Measurements from ENCODE around the gene ATP13A3.
A peak's percentile ranks its signal among the peaks of the same experiment; 100 is the strongest.

Gene ATP13A3

DNA sequence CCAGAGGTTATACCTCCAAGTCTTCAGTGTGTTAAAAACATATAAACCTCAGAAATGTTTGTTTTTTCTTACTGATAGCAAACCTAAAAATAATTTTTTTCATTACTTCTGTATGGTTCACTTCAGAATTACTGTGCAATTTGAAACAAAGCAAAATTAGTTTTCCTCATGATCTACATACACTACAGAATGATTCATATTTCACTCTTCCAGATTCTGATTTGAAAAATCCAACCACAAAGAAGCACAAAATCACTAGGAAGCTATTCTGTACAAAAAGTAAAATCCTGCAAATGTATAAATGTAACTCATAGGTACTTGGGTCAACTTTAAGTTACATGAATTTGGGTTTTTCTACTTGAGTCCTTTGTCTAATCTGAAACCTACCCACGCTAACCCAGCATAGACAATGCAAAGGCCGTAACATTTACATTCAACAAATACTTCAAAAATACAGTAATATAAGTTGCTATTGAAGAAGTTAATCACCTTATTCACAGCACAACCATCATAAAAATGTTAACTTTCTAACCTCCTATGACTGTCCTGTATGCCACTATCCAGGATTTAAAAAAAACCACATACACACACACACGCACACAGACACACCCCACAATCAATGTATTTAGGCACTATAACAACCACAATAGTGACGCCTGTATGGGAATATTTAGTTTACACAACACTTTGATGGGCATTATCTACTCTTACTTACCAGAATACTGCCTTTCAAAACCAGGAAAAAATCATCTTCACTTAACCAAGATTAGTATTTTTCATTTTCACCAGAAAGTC is 11.5 kb downstream of the ATP13A3 start:
- DNase-seq, result no peak

DNA sequence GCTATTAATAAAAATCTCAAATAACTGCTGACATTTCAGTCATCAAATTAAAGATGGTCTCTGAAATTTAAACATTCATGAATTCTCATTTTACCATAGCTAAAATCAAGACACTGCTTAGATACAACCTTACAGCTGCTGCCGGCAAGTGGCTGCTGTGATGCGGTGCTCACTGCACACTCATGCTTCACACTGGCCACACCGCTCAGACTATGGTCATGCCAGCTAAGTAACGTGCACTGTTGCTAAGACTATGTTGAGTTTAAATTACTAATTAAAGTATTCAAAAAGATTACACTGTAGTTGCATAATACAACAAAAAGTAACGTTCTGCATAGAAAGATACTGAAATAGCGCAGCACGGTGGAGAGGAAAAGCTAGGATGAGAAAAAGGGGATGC is 12.1 kb downstream of the ATP13A3 start:
- no peak for DNase-seq

DNA sequence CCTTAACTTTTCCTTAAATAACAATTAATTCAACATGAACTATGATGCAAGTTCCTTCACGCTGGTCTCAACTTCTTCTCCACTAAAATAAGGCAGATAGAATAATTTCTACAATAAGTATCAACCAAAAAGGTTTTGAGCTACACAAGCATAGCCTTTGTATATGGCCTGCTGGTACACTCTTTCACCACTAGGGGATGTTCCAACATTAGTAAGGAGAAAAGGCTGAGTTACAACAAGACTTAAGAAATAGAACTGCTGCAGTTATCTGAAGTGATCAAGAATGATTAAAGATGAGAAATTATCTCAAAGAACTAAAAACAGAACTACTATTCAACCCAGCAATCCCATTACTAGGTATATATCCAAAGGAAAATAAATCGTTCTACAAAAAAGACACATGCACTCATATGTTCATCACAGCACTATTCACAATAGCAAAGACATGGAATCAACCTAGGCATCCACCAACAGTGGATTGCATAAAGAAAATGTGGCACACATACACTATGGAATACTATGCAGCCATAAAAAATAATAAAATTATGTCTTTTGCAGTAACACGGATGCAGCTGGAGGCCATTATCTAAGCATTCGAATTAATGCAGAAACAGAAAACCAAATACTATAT is 14.4 kb downstream of the ATP13A3 start:
- DNase-seq, result peak; percentile 38

DNA sequence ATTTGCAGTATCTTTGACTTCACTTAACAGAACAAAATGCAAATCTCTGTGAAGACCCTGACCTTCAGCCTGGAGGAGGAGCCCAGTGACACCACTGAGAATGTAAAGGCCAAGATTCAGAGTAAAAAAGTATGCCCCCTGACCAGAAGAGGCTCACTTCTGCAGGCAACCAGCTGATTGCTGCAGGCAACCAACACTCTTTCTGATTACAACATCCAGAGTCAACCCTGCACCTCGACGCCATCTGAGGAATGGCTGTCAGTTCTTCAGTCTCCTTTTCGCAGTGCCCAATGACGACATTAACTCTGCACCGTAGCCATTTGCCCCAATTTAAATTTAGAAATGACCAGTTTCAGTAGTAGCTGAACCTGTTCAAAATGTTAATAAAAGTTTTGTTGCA is 14.9 kb downstream of the ATP13A3 start:
- no peak for DNase-seq

DNA sequence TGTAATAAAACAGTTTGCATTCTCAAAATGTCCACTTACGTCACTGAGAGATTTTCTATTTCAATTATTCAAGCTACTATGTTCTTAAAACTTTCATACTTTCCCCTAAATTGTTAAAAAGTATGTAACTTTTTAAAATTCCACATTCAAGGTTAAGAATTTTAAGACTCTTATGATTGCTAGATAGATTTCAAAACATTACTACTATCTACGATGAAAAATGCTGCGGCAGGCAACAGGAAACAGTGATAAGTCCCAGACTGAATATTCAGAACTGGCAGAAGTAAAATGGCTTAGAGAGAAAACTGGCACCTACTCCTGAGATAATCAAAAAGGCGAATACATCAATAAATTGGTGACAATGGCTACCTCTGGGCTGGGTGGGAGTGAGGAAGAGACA is 16.2 kb downstream of the ATP13A3 start:
- DNase-seq, result no peak

DNA sequence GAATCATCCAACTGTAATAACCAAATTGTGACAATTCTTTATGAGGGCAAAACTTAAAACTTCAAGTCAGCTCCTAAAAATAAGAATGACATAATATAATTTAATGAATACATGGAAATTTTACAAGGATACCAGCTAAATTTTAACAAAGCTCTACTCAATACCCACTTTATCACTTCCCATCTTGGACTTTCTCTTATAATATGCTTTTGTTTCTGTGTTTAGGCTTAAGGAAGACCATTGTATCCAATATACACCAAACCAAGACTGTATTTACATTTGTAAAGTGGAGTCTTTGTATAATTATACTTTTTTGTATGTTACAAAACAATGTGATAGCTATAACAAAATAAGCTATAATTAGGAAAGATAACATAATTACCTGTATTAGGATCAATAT is 16.8 kb downstream of the ATP13A3 start:
- no peak for DNase-seq

DNA sequence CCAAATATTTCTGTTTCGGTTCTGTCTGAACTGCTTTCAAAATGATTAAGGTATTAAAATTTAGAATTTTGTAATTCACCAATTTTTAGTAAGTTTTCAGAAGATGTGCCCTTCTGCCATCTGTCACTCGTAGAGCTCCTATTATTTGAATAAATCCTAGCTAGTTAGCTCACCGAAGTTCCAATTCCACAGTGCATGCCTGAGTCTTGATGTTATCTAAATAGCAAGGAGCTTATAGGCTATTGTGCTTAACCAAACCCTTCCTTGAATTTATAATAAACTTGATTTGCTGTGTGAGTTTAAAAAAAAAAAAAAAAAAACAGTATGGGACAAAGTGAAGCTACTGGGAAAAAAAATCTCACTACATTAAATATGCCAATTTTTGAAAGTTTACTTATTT is 18.7 kb downstream of the ATP13A3 start:
- no peak for DNase-seq

DNA sequence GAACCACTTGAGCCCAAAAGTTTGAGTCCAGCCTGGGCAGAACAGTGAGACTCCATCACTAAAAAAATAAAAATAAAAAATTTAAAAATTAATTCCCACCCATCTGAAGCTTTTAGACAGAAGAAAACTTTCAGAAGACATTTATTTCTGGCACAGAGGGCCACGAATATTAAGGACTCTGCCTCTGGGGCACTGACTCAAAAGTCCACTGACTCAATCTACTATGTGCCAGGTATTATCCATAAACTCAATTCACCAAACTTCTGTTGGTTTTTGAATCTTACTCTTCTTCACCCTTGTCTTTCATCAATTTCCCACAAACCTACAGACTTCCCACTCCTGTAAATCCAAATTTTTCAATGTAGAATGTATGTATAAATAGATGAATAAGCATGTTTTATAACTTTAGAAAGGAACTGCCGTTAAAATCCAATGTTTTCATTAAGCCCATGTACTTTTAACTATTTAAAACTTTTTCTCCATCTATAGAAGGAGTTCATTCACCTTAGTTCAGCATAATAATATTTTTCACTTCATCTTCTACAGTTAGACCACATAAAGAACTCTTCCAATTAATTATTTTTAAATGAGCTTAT is 19.9 kb downstream of the ATP13A3 start:
- DNase-seq, result no peak

DNA sequence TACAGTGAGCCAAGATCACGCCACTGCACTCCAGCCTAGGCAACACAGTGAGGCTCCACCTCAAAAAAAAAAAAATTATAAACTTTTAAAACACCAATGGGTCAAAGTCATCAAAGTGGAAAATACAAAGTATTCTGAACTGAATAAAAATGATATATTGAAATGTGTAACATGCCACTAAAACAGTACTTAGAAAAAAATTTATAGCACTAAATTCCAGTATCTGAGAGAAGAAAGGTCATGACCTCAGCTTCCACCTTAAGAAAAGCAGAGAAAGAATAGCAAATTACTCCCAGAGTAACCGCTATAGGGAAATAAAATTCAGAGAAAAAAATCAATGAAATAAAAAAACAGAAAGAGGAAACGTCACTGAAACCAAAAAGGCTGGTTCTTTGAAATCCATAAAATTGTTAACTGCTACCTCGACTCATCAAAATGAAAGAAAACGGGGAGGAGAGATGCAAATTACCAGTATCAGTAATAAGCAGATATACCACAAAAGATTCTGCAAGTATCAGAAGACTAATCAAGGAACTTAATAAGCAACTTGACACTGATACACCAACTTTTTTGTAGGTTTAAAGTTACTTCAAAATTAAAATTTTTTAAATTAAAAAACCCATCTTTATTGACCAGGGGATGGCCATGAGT is 20.8 kb downstream of the ATP13A3 start:
- no peak for DNase-seq

DNA sequence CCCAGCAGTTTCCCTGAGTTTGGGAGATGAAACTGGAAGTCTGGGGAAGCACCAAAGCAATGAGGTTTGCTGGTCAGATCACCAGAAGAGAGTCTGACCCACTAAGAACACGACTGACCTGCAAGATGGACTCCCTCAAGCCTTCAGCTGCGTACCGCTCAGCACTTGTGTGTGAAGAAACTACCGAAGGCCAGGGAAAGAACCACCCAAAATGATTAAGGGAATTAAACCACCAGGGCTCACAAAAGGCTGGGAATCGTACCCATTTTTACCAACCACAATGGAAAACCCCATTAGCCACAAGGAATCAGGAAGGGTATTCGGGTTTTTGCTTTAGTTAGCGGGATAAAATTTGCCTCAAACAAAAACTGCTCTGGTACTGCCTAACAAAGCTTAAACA is 21.6 kb downstream of the ATP13A3 start:
- DNase-seq, result no peak

DNA sequence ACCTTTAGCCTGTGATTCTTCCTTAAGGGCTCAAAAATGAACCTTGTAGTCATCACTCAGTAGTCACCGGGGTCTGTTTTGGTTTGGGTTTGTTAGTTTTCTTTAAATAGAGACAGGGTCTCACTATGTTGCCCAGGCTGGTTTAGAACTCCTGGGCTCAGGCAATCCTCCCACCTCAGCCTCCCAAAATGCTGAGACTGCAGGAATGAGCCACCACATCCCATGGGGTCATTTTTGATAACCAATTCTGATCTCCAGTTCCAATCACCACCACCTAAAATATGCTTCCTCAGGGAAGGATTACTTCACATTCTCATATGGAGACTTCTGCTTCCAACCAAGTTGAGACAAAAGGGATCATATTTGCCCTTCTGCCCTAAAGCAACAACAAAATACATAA is 22.1 kb downstream of the ATP13A3 start:
- no peak for DNase-seq

DNA sequence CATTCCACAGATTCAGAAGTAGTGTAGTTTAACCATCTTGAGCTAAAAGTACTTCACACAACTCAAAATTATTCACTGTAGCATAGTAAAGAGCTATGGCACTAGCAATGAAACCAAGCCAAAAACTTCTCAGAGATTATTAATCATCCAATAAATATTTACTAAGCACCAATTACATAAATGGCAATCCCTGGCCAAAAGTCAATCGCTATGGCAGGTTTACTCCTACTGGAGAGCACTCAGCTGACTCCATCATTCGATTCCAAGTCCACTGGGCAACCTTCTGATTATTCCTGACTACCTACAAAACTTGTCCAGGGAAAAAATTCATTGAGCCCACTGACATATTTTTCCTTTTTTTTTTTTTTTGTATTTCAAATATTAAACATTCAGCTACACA is 23.9 kb downstream of the ATP13A3 start:
- DNase-seq, result no peak

DNA sequence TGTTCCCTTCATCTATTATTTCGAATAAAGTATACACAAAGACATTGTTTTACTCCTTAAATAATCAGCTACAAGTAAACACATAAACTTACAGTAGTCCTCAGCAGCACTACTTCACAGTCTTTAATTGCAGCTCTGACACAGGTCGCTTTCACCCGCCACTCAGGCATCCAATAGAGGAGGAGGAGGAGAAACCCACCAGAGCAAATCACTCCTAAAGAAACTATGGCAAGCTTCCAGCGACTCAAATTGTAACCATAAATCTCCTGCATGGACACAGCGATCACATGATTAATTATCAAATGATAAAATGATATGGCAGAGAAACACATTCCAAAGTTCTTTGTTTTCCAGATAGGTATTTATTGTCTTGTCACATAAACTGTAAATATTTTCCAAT is 26.2 kb downstream of the ATP13A3 start:
- no peak for DNase-seq

DNA sequence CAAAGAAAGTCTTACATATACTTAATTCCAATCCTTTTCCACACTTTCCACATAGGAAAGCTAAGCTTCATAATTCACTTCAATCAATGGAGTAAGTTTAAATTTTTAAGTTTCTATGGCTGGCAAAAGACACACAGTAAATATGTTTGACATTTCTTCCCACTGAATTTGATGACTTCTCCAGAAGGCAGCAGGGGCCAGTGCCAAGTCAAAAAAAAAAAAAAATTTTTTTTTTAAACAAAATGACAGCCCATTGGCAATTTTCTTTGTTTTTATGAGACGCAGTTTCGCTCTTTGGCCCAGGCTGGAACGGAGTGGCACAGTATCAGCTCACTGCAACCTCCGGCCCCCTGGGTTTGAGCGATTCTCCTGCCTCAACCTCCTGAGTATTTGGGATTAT is 28.7 kb downstream of the ATP13A3 start:
- DNase-seq, result no peak

DNA sequence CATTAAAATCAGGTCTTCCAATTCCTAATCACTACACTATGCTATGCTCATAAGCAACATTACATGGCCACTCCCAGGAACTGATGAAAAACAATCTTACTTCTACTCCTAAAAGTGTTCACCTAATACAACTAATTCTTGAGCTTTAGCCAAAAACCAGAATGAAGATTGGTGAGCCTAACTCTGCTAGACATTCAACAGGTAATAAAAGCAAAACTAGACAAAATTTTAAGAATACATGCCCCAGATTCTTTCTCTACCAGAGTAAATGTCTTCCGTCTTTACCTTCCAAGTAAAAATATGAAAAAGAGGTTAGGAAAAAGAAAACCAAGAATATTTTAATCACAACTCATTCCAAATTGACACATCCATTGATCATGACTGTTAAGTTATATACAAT is 31.3 kb downstream of the ATP13A3 start:
- DNase-seq, result no peak

DNA sequence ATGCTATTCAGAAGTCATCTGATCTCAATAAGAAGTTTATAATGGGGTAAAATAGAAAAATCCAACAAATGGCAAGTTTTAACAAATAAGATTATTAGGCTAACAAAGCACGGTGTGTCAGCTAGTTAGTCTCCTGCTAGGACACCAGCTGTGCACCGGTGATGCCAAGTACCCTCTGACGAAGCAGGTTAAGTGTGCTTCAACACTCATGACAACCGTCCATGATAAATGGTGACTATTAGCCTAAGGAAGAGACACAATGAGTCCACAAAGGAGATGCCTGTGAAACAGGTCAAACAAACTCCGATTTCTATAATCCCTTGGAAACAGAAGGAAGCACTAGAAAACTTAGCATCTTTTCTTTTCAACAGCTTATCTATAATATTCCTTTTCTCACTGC is 36.5 kb downstream of the ATP13A3 start:
- no peak for DNase-seq

DNA sequence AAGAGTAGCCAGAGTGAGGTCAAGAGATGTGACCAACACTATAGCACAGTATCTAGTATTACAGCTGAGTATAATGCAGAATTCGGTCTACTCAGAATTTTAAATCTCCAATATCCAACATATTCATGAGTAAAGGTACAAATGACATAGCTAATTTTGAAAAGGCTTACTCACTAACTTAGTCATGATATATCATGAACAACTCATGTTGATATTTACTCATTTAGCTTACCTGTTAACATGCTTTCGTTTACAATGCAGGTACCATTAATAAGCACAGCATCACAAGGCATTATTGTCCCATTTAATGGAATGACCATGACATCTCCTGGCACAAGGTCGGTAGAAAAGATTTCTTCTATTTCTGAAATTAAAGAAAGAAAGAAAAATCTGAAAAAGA is 36.9 kb downstream of the ATP13A3 start:
- no peak for DNase-seq

DNA sequence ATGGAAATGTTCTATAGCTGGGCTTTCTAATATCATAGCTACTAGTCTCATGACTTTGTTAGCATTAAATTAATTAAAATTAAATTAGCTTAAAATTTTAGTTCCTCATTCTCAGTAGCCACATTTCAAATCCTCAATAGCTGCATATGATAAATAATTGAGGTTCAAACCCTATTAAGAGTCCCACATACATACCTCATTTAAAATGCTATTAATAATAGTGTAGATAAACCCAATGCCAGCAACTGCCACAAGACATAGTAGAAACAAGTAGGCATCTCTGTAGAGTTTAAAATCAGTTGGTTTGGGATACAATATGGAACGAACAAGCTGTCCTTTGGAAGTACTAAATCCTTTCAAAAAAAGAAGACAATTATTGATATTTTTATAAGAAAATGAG is 39.1 kb downstream of the ATP13A3 start:
- no peak for DNase-seq

DNA sequence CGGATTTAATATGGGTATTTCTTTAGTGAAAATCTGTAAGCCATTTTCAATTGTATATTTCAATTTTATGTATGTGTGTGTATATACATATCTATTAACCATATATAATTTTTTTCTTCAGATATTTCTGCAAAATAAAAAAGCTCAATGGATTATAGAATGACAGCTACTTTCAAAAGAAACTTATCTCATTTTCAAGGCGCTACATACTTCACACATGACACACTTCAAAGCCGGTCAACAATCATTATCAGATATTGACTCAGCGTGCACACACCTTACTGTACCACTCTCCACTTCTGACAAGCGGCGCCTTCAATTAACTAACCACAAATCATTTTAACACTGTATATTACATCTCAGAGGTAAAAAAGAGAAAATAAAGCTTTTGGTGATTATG is 39.6 kb downstream of the ATP13A3 start:
- DNase-seq, result no peak

DNA sequence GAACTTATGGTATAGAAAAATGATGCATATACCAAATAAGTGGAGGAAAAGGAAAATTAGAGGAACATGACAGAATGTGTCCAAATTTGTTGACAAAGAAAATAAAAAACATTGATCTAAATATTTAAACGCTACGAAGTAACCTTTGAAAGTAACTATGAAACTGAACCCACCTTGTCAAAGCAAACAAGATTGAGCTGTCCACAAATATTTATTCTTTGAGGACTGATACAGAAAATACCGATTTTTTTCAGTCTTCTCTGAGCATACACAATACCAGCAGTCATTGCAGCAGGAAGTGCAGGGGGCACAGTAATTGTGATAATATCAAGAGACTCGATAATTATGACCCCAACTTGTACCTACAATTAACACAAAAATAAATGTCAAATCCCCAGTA is 40.0 kb downstream of the ATP13A3 start:
- no peak for DNase-seq

DNA sequence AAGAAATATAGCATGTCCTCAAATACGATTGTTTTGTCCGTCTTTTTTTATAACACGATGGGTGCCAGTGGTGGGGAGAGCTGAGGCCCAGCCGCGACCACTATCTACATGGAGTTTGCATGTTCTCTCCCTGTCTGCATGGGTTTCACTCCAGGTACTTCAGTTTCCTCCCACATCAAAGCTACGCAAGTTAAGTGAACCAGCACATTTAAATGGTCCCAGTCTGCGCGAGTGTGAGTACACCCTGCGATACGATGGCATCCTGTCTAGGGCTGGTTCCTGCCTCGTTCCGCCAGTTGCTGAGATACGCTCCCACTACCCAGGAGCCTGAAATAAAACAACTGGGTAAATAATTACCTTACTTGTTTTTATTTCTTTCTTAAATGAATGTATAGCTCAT is 40.6 kb downstream of the ATP13A3 start:
- no peak for DNase-seq

DNA sequence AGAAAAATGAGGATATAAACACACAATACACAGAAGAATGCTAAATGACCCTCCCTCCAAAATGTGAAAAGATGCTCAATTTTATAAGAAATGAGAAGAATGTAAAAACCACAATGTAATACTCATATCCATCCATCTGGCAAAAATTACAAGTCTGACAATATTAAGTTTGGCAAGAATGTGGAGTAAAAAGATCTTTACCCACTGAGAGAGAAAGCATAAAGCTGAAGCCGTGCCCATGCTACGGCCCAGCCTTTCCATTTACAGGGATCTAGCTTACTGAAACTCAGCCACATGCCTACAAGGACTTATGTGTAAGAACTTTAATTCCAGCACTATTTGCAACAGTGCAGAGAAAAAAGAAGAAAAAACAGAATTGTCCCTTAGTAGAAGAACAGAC is 42.9 kb downstream of the ATP13A3 start:
- no peak for DNase-seq

DNA sequence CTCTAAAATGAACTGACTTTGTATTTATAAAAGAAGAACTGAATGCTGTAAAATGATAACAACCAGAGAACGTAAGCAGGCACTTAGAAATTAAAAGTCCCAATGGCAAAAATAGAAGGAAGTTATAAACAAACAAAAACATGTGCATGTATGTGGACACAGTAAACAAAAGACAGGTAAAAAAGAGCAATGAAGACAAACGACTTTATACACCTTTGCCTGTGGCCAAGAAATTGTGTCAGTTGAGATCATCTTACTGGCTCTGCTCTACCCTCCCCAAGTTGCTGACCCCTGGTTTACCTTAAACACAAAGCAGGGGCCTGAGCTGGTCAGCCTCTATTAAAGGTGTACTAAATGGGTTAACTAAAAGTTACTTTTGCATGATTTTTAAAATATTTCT is 46.0 kb downstream of the ATP13A3 start:
- DNase-seq, result no peak

All from stimulated activated CD4-positive, alpha-beta T cell treated with anti-CD3 and anti-CD28 coated beads, Interleukin-4, amount 100 ng/mL, for 24 hours (primary cell).